Mesenchymal stem cell (in vitro differentiated cells and primary cell): ENCODE data around the gene GPBP1.

ENCODE experiments used
- DNase-seq: peaks from one replicate; pipeline ENCODE4 v3.0.0-alpha.2; 2013
- H2AFZ ChIP-seq: one replicate; pipeline ENCODE4 v1.6.1; 2013; ENCODE audit warnings: low read depth, mild to moderate bottlenecking, control low read depth, inconsistent platforms, low read length, moderate library complexity
- H2AK5ac ChIP-seq: 2 replicates; pipeline ENCODE4 v1.6.1; 2013; ENCODE audit warnings: low read length, moderate library complexity, mild to moderate bottlenecking, inconsistent platforms; ENCODE audit not compliant: severe bottlenecking
- H2BK120ac ChIP-seq: one replicate; pipeline ENCODE4 v1.6.1; 2013; ENCODE audit warnings: low read depth, mild to moderate bottlenecking, inconsistent platforms, low read length, moderate library complexity
- H2BK12ac ChIP-seq, 2 experiments: one replicate each; pipeline ENCODE4 v1.6.1; 2013; ENCODE audit warnings: inconsistent platforms in 2 of 2, low read length in 2 of 2, mild to moderate bottlenecking in 2 of 2, moderate library complexity in 2 of 2, control low read depth in 1 of 2
- H2BK15ac ChIP-seq: one replicate; pipeline ENCODE4 v1.6.1; 2013; ENCODE audit warnings: mild to moderate bottlenecking, low read depth, inconsistent platforms; ENCODE audit not compliant: poor library complexity, severe bottlenecking
- H2BK5ac ChIP-seq: 2 replicates; pipeline ENCODE4 v1.6.1; 2013; ENCODE audit warnings: low read depth, mild to moderate bottlenecking, low read length, control low read depth, inconsistent platforms; ENCODE audit not compliant: poor library complexity, severe bottlenecking
- H3K14ac ChIP-seq, 2 experiments: one replicate each; pipeline ENCODE4 v1.6.1; 2013; ENCODE audit warnings: inconsistent platforms in 2 of 2, low read length in 2 of 2, control low read depth in 1 of 2, mild to moderate bottlenecking in 1 of 2, moderate library complexity in 1 of 2
- H3K18ac ChIP-seq, 2 experiments: one replicate each; pipeline ENCODE4 v1.6.1; 2013; ENCODE audit warnings: inconsistent platforms in 2 of 2, low read length in 2 of 2, control low read depth in 1 of 2, low read depth in 1 of 2, mild to moderate bottlenecking in 1 of 2
- H3K23ac ChIP-seq, 2 experiments: one replicate each; pipeline ENCODE4 v1.6.1; 2013; ENCODE audit warnings: inconsistent platforms in 2 of 2, low read length in 2 of 2, mild to moderate bottlenecking in 2 of 2, moderate library complexity in 2 of 2, control low read depth in 1 of 2
- H3K27ac ChIP-seq: 2 replicates; pipeline ENCODE4 v1.5.1; 2013; ENCODE audit warnings: mild to moderate bottlenecking, moderate library complexity, low read length, control low read depth, inconsistent platforms; ENCODE audit not compliant: poor library complexity, severe bottlenecking
- H3K27me3 ChIP-seq, 2 experiments: 2 replicates each; pipeline versions ENCODE4 v1.6.1 to v1.7.0; 2013; ENCODE audit warnings: low read length in 2 of 2, mild to moderate bottlenecking in 2 of 2, moderate library complexity in 2 of 2, control low read depth in 1 of 2, inconsistent platforms in 1 of 2; ENCODE audit not compliant: control insufficient read depth in 1 of 2, insufficient read depth in 1 of 2
- H3K36me3 ChIP-seq, 2 experiments: 2 replicates each; pipeline versions ENCODE4 v1.6.1 to v1.7.0; 2013; ENCODE audit warnings: low read length in 2 of 2, control low read depth in 1 of 2, inconsistent platforms in 1 of 2, low read depth in 1 of 2, mild to moderate bottlenecking in 1 of 2; ENCODE audit not compliant: insufficient read depth in 2 of 2, control insufficient read depth in 1 of 2
- H3K4ac ChIP-seq, 2 experiments: one replicate each; pipeline ENCODE4 v1.6.1; 2013; ENCODE audit warnings: inconsistent platforms in 2 of 2, low read length in 2 of 2, mild to moderate bottlenecking in 2 of 2, moderate library complexity in 2 of 2, control low read depth in 1 of 2, low read depth in 1 of 2
- H3K4me1 ChIP-seq: 2 replicates; pipeline ENCODE4 v1.6.1; 2013; ENCODE audit warnings: low read depth, low read length, control low read depth; ENCODE audit not compliant: control insufficient read depth, insufficient read depth
- H3K4me2 ChIP-seq: 2 replicates; pipeline ENCODE4 v1.6.1; 2013; ENCODE audit warnings: low read length, mild to moderate bottlenecking, inconsistent platforms; ENCODE audit not compliant: poor library complexity, severe bottlenecking
- H3K4me3 ChIP-seq, 2 experiments: 2 replicates each; pipeline versions ENCODE4 v1.5.1 to v1.7.0; 2013; ENCODE audit warnings: low read length in 2 of 2, mild to moderate bottlenecking in 2 of 2, control low read depth in 1 of 2, low read depth in 1 of 2; ENCODE audit not compliant: insufficient read depth in 1 of 2
- H3K79me1 ChIP-seq: replicated peaks from 2 replicates; pipeline ENCODE4 v1.6.1; 2013; ENCODE audit warnings: mild to moderate bottlenecking, control low read depth, low read length, inconsistent platforms; ENCODE audit not compliant: poor library complexity, severe bottlenecking
- H3K9ac ChIP-seq: 2 replicates; pipeline ENCODE4 v1.7.0; 2013; ENCODE audit warnings: mild to moderate bottlenecking, low read length, moderate library complexity
- H3K9me3 ChIP-seq: 2 replicates; pipeline ENCODE4 v1.7.0; 2013; ENCODE audit warnings: mild to moderate bottlenecking, low read length; ENCODE audit not compliant: control insufficient read depth
- H4K8ac ChIP-seq: one replicate; pipeline ENCODE4 v1.6.1; 2013; ENCODE audit warnings: inconsistent platforms, mild to moderate bottlenecking, low read length, moderate library complexity
- H4K91ac ChIP-seq: one replicate; pipeline ENCODE4 v1.6.1; 2013; ENCODE audit warnings: mild to moderate bottlenecking, low read length, inconsistent platforms
- WGBS: methylation state at CpG from one replicate; pipeline ENCODE4 v1.1.7; 2013; ENCODE audit warnings: mixed read lengths; 5-methylcytosine and 5-hydroxymethylcytosine counted together

GPBP1 gene

GRCh38 chr5:57174128-57174889 lies 450 bp downstream of the GPBP1 start:
- peak; percentile 57 for DNase-seq
- peak overlapping the region; percentile 99 for H3K27ac ChIP-seq
- H3K4me3 ChIP-seq, result peak overlapping the region; percentile 84 to 95
- H3K9me3 ChIP-seq, result no peaks in the 10 kb centered on the region
- H4K91ac ChIP-seq, result peak overlapping the region; percentile 98
- peak overlapping the region; percentile 81 for H2AFZ ChIP-seq
- H4K8ac ChIP-seq, result peak overlapping the region; percentile 96
- peak overlapping the region in 1 of 2 experiments; percentile 33 for H2BK12ac ChIP-seq
- peaks cover 6% of the 10 kb centered on the region for H3K4me1 ChIP-seq
- H3K14ac ChIP-seq, result peak overlapping the region in 1 of 2 experiments; percentile 99
- H3K9ac ChIP-seq, result peak overlapping the region; percentile 100
- no peaks in the 10 kb centered on the region for H3K27me3 ChIP-seq
- peak overlapping the region; percentile 92 for H2BK5ac ChIP-seq
- peak overlapping the region; percentile 83 to 96 for H3K23ac ChIP-seq
- WGBS, result under 1% methylated on average over 29 of the region's 47 CpGs
- peak overlapping the region; percentile 92 for H2BK120ac ChIP-seq
- peak overlapping the region; percentile 97 for H2BK15ac ChIP-seq
- H3K36me3 ChIP-seq, result peaks cover 3 to 5% of the 10 kb centered on the region in 2 experiments
- H3K79me1 ChIP-seq, result peaks cover 3% of the 10 kb centered on the region
- H3K4me2 ChIP-seq, result peak overlapping the region; percentile 86
- peak overlapping the region; percentile 82 to 100 for H3K4ac ChIP-seq
- peak overlapping the region; percentile 97 to 99 for H3K18ac ChIP-seq
- H2AK5ac ChIP-seq, result peak overlapping the region; percentile 41

GRCh38 chr5:57174890-57175510 lies 1.1 kb downstream of the GPBP1 start:
- peak overlapping the region; percentile 84 to 95 for H3K4me3 ChIP-seq
- no peak for DNase-seq
- no peak overlapping the region for H3K14ac ChIP-seq
- H3K9me3 ChIP-seq, result no peaks in the 10 kb centered on the region
- H3K36me3 ChIP-seq, result peaks cover 5% of the 10 kb centered on the region in 2 experiments
- H3K79me1 ChIP-seq, result peaks cover 3% of the 10 kb centered on the region
- no peak overlapping the region for H3K23ac ChIP-seq
- peak overlapping the region in 1 of 2 experiments; percentile 3 for H2BK12ac ChIP-seq
- H3K4me2 ChIP-seq, result peak overlapping the region; percentile 86
- H3K27me3 ChIP-seq, result no peaks in the 10 kb centered on the region
- H3K4ac ChIP-seq, result no peak overlapping the region
- H4K91ac ChIP-seq, result no peak overlapping the region
- H2BK120ac ChIP-seq, result no peak overlapping the region
- peak overlapping the region; percentile 41 for H2AK5ac ChIP-seq
- no CpG with 5 or more reads among the region's 11 CpGs for WGBS
- peaks cover 8% of the 10 kb centered on the region for H3K4me1 ChIP-seq
- no peak overlapping the region for H2BK5ac ChIP-seq
- H4K8ac ChIP-seq, result no peak overlapping the region
- H3K9ac ChIP-seq, result peak overlapping the region; percentile 100
- no peak overlapping the region for H2BK15ac ChIP-seq
- peak overlapping the region; percentile 99 for H3K27ac ChIP-seq
- no peak overlapping the region for H2AFZ ChIP-seq
- no peak overlapping the region for H3K18ac ChIP-seq

DNA sequence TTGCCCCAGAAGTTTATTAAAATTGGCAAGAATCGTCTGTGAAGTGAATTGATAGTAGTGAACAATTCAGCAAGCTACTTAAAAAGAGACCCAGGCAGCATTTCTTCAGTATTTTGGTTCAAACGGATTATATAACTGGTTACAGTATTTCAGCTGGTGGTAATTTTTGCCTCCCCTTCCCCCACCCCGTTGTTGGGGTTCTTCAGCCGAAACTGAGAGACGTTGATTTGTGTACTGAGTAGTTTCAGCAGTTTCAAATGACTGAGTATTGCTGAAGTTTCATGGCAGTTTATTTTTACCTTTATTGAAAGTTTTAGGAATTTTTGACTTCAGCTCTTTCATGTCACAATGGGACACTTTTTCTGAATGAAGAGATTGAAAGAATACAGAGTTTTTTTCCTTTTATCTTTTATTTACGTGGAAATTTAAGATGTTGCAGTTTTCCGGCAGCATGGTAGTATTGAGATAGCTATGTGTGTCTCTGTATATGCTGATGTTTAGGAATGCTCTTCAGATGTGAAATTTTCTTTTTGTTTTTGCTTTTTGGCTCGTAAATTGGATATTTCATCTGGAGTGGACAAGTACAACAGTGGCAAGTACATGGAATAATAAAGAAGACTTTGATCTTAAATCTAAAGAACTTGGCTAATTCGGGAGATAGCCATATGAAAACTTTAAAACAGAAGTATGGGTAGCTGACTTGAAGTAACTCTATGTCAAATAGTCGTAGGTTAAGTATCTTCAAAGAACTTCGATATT lies 1.9 kb downstream of the GPBP1 start:
- H2BK120ac ChIP-seq, result no peak overlapping the region
- H3K9me3 ChIP-seq, result no peaks in the 10 kb centered on the region
- H3K36me3 ChIP-seq, result peaks cover 5 to 6% of the 10 kb centered on the region in 2 experiments
- peaks cover 3% of the 10 kb centered on the region for H3K79me1 ChIP-seq
- H3K4ac ChIP-seq, result no peak overlapping the region
- no peak overlapping the region for H3K23ac ChIP-seq
- no peak overlapping the region for H2BK15ac ChIP-seq
- no peak overlapping the region for H3K27ac ChIP-seq
- H3K4me3 ChIP-seq, result peak overlapping the region in 1 of 2 experiments; percentile 95
- H3K4me2 ChIP-seq, result peak overlapping the region; percentile 84
- H4K8ac ChIP-seq, result no peak overlapping the region
- H2BK12ac ChIP-seq, result no peak overlapping the region
- H2AFZ ChIP-seq, result no peak overlapping the region
- 22% methylated on average over 8 of the region's 11 CpGs for WGBS
- H4K91ac ChIP-seq, result no peak overlapping the region
- no peak overlapping the region for H3K18ac ChIP-seq
- peak overlapping the region; percentile 100 for H3K9ac ChIP-seq
- H2AK5ac ChIP-seq, result no peak overlapping the region
- no peaks in the 10 kb centered on the region for H3K27me3 ChIP-seq
- no peak overlapping the region for H3K14ac ChIP-seq
- H3K4me1 ChIP-seq, result peaks cover 8% of the 10 kb centered on the region
- DNase-seq, result peak; percentile 34
- no peak overlapping the region for H2BK5ac ChIP-seq
